Stimulated activated CD8-positive, alpha-beta memory T cell treated with anti-CD3 and anti-CD28 coated beads, Interleukin-12 subunit alpha, Interleukin-12 subunit beta, amount 100 ng/mL, for 24 hours (primary cell): ENCODE measurements around the gene B3GALT6.
"Not testable (repeated sequence)": the region's sequence is repeated elsewhere in the genome, so short reads cannot be mapped to it uniquely, and the experiment has no call there.

ENCODE experiments used
- DNase-seq: peaks from one replicate; pipeline ENCODE4 v3.0.0-alpha.2; 2020; ENCODE audit errors: extremely low read depth

The B3GALT6 gene

DNA sequence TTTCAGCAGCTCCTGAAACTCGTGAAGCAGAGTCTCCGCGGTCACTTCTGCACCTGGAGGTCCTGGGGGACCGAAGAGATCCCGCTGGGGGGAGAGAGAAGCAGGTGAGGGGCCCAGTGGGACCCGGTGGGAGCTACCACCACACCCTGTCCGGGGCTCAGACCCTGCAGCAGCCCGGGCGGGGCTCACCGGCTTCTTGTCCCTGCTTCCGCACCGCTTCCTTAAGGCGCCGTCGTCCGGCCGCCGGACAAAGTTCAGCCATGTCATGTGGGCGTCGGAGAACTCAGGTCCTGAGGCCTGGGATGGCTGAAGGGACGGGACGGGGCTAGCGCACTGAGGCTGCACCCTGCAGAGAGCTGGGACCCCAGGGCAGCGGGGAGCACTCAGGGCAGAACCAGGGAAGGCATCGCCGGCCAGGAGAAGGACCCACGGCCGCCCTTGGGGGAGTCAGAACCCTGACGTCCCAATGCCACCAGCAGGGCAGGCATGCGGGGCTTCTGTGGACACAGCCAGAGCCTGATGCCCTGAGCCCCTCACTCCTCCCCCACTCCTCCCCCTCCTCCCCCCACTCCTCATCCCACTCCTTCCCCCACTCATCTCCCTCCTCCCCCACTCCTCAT lies 12.3 kb downstream of the B3GALT6 start:
- no peak for DNase-seq

DNA sequence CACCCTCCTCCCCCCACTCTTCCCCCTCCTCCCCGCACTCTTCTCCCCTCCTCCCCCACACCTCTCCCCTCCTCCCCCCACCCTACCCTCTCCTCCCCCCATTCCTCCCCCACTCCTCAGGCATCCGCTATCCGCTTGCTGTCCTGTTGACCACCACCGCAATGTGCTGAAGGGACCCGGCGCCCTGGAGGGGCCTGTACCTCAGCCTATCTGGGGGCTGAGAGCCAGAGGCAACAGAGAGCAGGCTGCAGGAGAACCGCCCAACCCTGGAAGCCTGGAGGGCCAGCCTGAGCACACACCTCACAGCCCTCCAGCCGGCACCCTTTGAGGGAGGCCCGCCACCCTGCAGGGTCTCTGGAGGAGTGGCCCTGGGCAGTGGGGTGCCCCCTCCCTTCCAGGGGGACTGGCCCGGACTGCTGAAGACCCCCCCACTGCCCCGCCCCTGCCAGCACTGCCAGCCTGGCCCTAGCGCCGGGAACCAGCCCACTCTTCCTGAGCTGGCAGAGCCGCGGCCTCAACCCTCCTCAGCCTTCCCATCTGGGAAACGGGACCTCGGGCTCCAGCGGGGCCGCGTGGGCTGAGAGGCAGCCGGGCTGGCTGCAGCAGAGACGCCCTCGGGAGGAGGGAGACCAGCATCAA lies 13.3 kb downstream of the B3GALT6 start:
- no peak for DNase-seq

- DNase-seq: no peak
Measured at GRCh38 chr1:1245817-1246576, 14.0 kb downstream of the B3GALT6 start.

- DNase-seq: no peak
Measured at GRCh38 chr1:1246577-1247340, 14.7 kb downstream of the B3GALT6 start, which contains the start of gene C1QTNF12. Gene C1QTNF12 (minus strand): TSS chr1:1246722. CDS start chr1:1246690, 32 bp downstream.

- DNase-seq: no peak
Measured at GRCh38 chr1:1247341-1247913, 15.4 kb downstream of the B3GALT6 start.

- not testable (repeated sequence) for DNase-seq
Measured at GRCh38 chr1:1248009-1248913, 16.2 kb downstream of the B3GALT6 start.

GRCh38 chr1:1250786-1251284 lies 18.8 kb downstream of the B3GALT6 start:
- DNase-seq: no peak

DNA sequence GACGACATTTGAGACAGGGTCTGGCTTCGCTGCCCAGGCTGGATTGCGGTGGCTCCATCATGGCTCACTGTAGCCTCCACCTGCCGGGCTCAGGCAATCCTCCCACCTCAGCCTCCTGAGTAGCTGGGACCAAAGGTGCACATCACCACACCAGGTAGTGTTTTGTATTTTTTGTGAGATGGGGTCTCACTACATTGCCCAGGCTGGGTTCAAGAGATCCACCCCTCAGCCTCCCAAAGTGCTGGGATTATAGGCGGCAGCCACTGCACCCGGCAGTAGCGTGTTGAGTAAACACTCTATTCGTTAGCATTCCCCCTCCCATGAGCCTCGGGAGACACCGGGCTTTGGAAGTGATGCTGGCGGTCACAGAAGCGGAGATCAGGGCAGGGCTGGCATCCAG lies 21.3 kb downstream of the B3GALT6 start:
- DNase-seq: no peak

GRCh38 chr1:1253972-1254666 lies 22.1 kb downstream of the B3GALT6 start:
- DNase-seq: no peak

- no peak for DNase-seq
Measured at GRCh38 chr1:1254667-1254998, 22.6 kb downstream of the B3GALT6 start.

DNA sequence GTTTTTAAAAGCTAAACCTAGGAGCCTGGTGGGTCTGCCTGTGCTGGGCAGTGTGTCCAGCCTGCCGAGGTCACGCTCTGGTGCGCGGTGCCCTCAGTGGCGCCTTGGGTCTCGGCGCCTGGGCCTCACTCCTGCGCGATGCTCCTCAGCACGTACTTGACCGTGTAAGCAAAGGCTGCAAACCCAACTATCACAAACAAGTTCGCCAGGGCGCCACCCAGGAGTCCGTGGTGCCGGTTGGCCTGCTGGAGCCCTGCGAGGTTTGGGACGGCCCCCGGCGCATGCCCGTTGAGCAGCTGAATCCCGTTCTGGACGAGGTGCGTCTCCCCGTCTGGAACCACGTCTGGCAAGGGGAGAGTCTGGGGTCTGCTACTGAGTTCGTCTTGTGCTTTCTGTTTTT lies 23.0 kb downstream of the B3GALT6 start:
- no peak for DNase-seq

DNA sequence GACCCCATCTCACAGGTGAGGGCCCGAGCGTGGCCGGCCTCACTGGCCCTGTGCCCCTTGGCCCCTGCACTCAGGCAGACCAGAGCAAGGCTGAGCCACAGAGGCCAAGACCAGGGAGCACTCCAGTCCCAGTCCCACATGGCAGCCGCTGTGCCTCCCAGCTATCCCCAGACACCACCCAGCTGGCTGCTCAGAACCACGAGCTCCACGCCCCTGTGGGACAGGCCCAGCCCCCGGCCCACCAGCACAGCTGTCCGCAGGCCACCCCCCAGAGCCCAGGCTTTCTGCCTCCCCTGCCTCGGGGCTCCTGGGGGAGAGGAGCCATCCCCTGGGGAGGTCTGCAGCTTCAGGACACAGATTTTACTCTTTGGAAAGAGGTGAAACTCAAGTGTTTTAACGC lies 23.6 kb downstream of the B3GALT6 start:
- no peak for DNase-seq

DNA sequence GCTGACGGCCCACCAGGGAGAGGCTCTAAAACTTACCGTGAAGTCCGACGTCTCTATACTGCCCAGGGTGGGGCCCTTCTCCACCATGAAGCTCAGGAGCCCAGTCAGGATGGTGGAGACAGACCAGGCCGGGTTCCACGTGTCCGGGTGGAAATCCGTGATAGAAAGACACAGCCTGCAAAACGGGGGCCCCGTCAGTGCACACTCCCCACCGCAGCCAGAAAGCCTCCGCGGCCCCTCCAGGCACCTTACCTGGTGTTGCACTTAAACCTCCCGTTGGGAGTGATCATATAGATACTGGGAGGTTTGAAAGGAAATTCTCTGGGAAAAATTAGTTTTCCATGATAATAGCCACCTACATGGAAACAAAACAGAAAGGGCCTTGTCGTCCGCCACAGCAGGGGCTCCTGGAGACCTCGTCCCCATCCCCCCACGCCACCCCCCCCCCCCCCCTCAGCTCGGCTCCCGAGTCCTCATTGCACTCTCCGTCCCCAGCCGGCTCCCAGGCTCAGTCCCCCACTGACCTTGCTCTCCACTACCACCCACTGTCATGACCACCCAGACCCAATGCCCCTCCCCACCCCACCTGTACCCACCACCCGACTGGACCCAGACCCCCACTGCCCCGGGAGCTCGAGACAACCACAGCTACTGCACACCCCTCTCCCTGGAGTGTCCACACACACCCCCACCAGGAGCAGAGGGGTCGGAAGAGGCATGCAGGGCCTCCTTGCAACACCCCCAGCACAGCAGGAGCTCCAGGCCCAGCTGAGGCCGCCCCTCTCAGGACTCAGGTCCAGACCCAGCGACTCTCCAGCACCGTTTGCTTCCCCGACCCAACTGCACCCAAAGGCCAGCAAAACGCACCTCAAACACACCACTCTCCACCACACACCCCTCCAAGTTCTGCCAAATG lies 25.2 kb downstream of the B3GALT6 start:
- DNase-seq: no peak

- no peak for DNase-seq
Measured at GRCh38 chr1:1259119-1259488, 27.1 kb downstream of the B3GALT6 start.

DNA sequence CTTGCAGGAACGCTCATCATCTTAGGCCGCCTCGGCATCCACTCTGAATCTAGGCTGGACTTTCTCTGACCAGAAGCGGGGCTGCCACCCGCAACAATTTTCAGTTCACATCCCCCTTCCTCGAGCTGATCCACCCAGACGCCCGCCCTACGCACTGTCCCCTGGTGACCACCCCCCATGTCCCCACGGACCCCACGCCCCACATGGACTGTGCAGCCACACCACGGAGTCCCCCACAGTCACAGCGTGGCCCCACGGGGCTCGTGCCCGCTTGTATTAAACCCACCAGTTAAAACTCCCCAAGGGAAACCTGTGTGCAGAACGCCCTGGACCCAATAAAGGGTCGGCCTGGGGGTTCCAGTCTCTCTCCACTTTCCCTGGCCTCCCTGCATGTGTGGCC lies 27.5 kb downstream of the B3GALT6 start:
- no peak for DNase-seq

- DNase-seq: no peak
Measured at GRCh38 chr1:1259951-1260600, 28.0 kb downstream of the B3GALT6 start.

GRCh38 chr1:1260843-1261560 lies 29.0 kb downstream of the B3GALT6 start:
- no peak for DNase-seq

- no peak for DNase-seq
Measured at GRCh38 chr1:1262071-1262470, 30.0 kb downstream of the B3GALT6 start.
